Measurements from ENCODE around the gene METRN. TPM values are rescaled to one million over a fixed set of nuclear protein-coding genes. Genes with fewer than 3 reads are reported as not detected.

Gene METRN
- total and polyA plus RNA-seq, 12 donors: 51.4 to 103 (median 60.5) TPM

DNA sequence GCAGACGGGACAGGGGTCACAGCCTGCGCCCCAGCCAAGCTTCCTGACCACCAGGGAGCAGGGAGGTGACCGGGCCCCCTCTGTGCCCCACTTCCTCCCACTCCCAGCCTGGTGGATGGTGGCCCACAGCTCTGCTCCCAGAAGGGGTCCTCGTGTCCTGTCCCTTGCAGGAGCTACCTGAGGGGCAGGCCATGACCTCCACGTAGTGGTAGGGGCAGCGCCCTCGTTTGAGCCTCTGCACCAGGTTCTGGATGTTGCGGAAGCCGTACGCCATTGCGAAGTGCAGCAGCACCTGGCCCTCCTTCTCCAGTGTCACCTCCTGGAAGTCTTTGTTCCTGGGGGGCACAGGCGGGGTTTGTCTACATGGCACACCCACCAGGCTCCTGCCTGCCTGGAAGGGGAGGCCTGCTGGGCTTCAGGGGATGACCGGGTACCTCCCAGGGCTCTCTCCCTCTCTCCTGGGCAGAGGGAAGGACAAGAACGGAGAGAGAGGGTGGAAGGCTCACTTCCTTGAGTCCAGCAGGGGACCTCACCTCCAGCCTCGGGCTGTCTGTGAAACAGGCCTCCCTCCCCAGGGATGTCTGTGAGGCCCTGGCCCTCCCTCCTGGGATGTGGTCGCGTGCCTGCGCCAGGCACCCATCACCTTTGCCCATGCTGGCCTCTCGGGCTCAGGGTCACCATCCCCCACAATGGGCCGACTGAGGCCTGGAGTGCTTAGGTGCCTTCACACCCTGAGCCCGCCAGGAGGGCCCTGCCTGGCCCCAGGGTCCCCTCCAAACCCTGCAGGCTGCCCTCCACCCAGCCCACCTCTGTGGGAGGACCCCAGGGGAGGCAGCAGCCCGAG lies 16.0 kb downstream of the METRN start:
- Histone ChIP-seq H3K4me1 (peaks cover 12 to 29% (median 24%) of the 10 kb centered on the region in 9 donors), H3K27me3 (peaks cover 0 to 25% (median 20%) of the 10 kb centered on the region in 7 donors), H3K27ac (no peak overlapping the region), H3K9me3 (no peaks in the 10 kb centered on the region), H3K4me3 (no peak overlapping the region), H3K36me3 (peaks cover 0 to 61% (median 16%) of the 10 kb centered on the region in 9 donors)
- DNase-seq (no peak), ATAC-seq (no peak)
- no peak for TF ChIP-seq CTCF (IDR thresholded peaks at IDR 0.05)
- intact Hi-C loops (cut with DNase I): no loop called here
- 89 to 90% methylated on average over 22 of the region's 22 CpGs for WGBS, 2 donors

DNA sequence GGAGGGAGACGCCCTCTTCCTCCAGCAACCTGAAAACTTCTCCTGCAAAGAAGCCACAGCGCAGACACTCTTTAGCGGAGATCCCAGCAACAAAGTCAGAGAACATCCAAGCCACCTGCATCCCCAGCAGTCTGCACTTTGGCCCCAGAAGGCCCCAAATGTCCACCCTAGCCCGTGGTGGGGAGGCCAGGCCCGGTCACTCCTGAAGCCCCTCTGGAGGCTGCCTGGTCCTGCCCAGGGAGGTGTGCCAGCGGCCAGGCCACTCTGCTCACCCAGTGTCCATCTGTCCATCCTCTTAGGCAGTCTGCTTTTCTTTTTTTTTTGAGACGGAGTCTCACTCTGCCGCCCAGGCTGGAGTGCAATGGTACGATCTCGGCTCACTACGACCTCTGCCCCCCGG lies 17.4 kb downstream of the METRN start:
- no peak for ATAC-seq
- H3K4me1 ChIP-seq: peaks cover 11 to 18% (median 16%) of the 10 kb centered on the region in 9 donors
- no peaks in the 10 kb centered on the region for H3K9me3 ChIP-seq
- TF ChIP-seq CTCF (IDR thresholded peaks at IDR 0.05): no peak
- peaks cover 0 to 13% (median 9%) of the 10 kb centered on the region in 7 donors for H3K27me3 ChIP-seq
- 96 to 98% methylated on average over 12 of the region's 12 CpGs for WGBS, 2 donors
- intact Hi-C loops (cut with DNase I): no loop called here
- no peak overlapping the region for H3K4me3 ChIP-seq
- no peak overlapping the region for H3K27ac ChIP-seq
- DNase-seq: no peak
- H3K36me3 ChIP-seq: peaks cover 0 to 75% (median 29%) of the 10 kb centered on the region in 9 donors

- Histone ChIP-seq H3K27ac (no peak overlapping the region), H3K9me3 (no peaks in the 10 kb centered on the region), H3K4me3 (no peak overlapping the region), H3K36me3 (peaks cover 0 to 81% (median 34%) of the 10 kb centered on the region in 9 donors), H3K4me1 (peaks cover 5 to 12% (median 10%) of the 10 kb centered on the region in 9 donors), H3K27me3 (peaks cover 0 to 7% (median 3%) of the 10 kb centered on the region in 7 donors)
- no peak for TF ChIP-seq CTCF (IDR thresholded peaks at IDR 0.05)
- intact Hi-C loops (cut with DNase I): no loop called here
- ATAC-seq: no peak
- DNase-seq: no peak
- WGBS, 2 donors: 91 to 92% methylated on average over 13 of the region's 13 CpGs
Measured at GRCh38 chr16:732936-733335, 18.0 kb downstream of the METRN start.

GRCh38 chr16:733382-734207 lies 18.7 kb downstream of the METRN start:
- Histone ChIP-seq H3K36me3 (peaks cover 0 to 88% (median 34%) of the 10 kb centered on the region in 9 donors), H3K4me1 (peaks cover under 1 to 6% (median 4%) of the 10 kb centered on the region in 9 donors), H3K27me3 (peaks cover 0 to under 1% (median 0%) of the 10 kb centered on the region in 7 donors), H3K27ac (no peak overlapping the region), H3K4me3 (no peak overlapping the region), H3K9me3 (no peaks in the 10 kb centered on the region)
- peak in 4 of 9 donors; percentile 23 to 39 (median 32) for TF ChIP-seq CTCF (IDR thresholded peaks at IDR 0.05)
- 76 to 85% methylated on average over 34 of the region's 34 CpGs for WGBS, 2 donors
- intact Hi-C loops (cut with DNase I): no loop called here
- no peak for ATAC-seq
- peak in 1 of 2 donors; percentile 15 for DNase-seq
